CD4-positive, alpha-beta T cell treated with Interleukin-6 for 4 hours (primary cell): Measurements from ENCODE around the gene DISP2.

Source experiments
- DNase-seq: peaks from one replicate; pipeline ENCODE4 v3.0.0-alpha.2; 2020; ENCODE audit warnings: mixed read lengths

Gene DISP2, protein sequence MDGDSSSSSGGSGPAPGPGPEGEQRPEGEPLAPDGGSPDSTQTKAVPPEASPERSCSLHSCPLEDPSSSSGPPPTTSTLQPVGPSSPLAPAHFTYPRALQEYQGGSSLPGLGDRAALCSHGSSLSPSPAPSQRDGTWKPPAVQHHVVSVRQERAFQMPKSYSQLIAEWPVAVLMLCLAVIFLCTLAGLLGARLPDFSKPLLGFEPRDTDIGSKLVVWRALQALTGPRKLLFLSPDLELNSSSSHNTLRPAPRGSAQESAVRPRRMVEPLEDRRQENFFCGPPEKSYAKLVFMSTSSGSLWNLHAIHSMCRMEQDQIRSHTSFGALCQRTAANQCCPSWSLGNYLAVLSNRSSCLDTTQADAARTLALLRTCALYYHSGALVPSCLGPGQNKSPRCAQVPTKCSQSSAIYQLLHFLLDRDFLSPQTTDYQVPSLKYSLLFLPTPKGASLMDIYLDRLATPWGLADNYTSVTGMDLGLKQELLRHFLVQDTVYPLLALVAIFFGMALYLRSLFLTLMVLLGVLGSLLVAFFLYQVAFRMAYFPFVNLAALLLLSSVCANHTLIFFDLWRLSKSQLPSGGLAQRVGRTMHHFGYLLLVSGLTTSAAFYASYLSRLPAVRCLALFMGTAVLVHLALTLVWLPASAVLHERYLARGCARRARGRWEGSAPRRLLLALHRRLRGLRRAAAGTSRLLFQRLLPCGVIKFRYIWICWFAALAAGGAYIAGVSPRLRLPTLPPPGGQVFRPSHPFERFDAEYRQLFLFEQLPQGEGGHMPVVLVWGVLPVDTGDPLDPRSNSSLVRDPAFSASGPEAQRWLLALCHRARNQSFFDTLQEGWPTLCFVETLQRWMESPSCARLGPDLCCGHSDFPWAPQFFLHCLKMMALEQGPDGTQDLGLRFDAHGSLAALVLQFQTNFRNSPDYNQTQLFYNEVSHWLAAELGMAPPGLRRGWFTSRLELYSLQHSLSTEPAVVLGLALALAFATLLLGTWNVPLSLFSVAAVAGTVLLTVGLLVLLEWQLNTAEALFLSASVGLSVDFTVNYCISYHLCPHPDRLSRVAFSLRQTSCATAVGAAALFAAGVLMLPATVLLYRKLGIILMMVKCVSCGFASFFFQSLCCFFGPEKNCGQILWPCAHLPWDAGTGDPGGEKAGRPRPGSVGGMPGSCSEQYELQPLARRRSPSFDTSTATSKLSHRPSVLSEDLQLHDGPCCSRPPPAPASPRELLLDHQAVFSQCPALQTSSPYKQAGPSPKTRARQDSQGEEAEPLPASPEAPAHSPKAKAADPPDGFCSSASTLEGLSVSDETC (N-terminal part only)

GRCh38 chr15:40357723-40358470 lies at the start of gene DISP2:
TSS of gene DISP2 (plus strand) at chr15:40358219. CDS start at chr15:40358322, 103 bp downstream.
- DNase-seq, result peak; percentile 92

GRCh38 chr15:40309344-40309862 lies 48.6 kb upstream of the DISP2 start:
- DNase-seq, result no peak

GRCh38 chr15:40310001-40310959 lies 47.7 kb upstream of the DISP2 start:
- DNase-seq, result peak; percentile 78

DNA sequence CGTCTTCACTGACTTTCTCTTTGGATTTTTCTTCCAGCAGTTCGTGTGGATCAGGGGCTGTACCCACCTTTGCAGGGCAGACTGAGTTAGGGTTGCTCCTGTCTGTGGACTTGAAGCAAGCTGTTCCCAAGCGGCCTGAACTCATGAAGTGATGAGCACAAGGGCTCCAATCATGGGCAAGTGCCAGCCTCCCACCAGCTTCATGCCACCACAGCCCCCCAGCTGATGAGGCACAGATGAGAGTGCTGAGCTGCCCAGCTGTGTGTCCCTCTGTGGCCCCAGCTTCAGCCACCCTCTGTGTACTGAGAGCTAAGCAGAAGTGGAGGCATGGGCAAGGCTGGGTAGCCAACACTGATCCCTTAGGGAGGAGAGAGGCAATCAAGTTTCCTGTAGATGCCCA lies 47.0 kb upstream of the DISP2 start:
- DNase-seq, result no peak

DNA sequence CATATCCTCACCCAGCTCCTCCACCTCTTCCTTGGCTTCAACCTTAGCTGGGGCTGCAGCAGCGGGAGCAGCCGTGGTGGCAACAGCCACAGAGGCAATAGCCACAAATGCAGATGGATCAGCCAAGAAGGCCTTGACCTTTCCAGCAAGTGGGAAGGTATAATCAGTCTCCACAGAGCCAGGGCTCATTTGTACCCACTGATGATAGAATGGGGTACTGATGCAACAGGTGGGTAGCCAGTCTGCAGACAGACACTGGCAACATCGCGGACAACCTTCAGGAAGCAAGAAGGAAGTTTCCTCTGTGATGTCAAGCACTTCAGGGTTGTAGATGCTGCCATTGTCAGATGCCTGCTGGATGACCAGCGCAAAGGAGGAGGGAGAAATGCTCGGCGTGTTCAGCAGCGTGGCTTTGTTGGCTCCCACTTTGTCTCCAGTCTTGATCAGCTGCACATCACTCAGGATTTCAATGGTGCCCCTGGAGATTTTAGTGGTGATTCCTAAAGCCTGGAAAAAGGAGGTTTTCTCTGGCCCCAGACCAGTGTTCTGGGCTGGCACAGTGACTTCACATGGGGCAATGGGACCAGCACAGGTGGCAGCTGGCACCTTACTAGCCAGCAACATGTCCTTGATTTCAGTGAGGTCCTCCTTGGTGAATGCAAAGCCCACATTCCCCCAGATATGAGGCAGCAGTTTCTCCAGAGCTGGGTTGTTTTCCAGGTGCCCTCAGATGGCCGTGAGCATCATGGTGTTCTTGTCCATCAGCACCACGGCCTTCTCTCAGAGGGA lies 45.5 kb upstream of the DISP2 start:
- DNase-seq, result no peak

- DNase-seq, result peak; percentile 72
These were observed 44.3 kb upstream of the DISP2 start for GRCh38 chr15:40313531-40314398.

GRCh38 chr15:40314723-40315276 lies 43.2 kb upstream of the DISP2 start:
- DNase-seq, result no peak

DNA sequence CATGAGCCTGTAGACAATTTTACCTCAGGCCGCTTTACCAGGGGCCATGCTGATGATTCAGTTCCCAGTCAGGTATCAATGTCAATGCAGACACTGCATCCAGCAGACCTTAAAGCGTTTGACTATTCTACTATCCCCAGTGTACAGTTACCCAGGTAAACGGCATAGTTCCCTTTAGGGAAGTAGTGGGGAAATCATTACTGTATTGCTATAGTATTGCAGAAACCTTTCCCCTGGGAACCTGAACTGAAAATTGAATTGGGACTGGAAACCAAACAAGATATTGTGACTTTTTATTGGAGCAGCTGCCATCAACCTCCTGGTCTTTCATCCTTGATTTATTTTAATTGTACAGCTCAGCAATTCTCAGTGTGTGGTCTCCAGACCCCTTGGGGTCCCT lies 41.1 kb upstream of the DISP2 start:
- DNase-seq, result no peak

- DNase-seq, result no peak
These were observed 40.4 kb upstream of the DISP2 start for GRCh38 chr15:40317580-40317979.

GRCh38 chr15:40320409-40320808 lies 37.6 kb upstream of the DISP2 start:
- no peak for DNase-seq

- DNase-seq, result peak; percentile 70
These were observed 37.1 kb upstream of the DISP2 start for GRCh38 chr15:40320931-40321371.

DNA sequence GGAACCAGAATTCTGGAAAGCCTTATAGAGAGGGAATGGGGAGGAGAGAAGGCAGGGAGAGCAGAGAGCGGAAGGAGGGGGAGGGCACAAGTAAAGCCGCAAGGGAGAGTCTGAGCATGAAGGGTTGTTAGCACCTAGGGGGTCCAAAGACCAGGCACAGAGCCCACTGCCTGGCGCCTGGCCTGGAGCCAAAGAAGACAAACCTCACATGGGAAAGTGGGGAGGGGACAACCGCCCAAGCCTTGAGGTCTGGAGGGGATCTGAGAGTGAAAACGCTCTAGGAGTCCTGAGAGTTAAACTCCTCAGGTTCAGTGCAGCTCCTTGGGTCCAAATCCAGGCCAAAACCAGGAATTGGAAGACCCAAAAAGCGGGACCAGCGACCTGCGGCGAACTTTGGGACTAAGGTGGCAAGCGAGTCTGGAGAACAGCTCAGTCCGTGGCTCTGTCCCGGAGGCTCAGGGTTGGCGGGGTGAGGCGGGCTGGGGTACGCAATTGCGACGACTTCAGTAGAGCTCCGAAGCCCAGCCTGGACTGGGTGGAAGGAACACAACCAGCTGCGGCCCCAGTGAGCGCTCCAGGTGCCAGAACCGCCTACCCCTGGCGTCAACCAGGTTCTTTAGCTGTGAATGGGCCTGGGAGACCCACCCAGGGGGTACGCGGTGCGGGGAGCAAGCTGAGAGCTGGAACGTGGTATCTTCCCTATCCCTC lies 35.3 kb upstream of the DISP2 start:
- no peak for DNase-seq

- DNase-seq, result peak; percentile 93
These were observed 34.6 kb upstream of the DISP2 start, which contains the start of gene INAFM2 for GRCh38 chr15:40323239-40323952. TSS of gene INAFM2 (plus strand) at chr15:40323692. CDS start at chr15:40324056, 364 bp downstream.

GRCh38 chr15:40323953-40324937 lies 33.8 kb upstream of the DISP2 start:
- DNase-seq, result peak; percentile 37

DNA sequence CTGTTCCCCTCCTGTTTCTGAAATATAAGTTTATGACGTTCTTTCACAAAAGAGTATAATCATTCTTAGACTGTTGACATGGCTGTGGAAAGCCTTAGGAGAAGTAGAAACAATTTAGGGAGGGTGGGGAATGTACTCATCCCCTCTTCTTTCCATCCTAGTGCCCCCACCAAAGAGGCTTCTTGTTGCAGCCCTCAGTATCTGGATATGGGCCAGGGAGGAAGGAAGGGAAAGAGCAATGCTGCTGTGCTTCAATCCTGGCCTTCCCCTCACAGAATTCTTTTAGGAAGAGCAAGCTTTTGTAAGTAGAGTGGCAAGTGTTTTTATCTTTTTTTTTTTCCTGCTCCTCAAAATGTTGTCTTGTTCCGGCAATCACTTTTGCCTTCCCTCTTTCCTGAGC lies 32.8 kb upstream of the DISP2 start:
- DNase-seq, result no peak

DNA sequence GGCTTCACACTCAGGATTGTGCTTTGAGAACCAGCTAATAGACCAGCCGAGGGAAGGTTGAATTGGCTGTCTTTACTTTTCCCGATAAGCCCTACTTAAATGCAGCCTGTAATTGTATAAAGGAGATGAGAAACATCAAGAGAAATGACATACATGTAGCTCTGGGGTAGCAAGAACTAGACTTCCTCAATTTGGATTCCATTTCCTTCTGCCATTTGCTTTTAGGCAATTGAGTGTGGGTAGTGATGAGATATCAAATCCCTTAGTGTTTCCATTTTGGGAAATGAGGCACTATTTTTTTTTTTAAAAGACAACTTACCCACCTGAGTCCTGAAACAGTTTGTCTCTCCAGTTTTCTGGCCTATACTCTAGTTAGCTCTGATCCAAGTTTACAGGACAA lies 32.3 kb upstream of the DISP2 start:
- no peak for DNase-seq
